AG04449 (cell line): ENCODE data around the gene SH3RF1.
A peak's percentile ranks its signal among the peaks of the same experiment; 100 is the strongest.

Experiments used
- CTCF ChIA-PET: fragments of 350-600 bp; formaldehyde crosslinking; extraction: SDS; loops from one replicate; lab custom pipeline; 2021; ENCODE audit warnings: antibody characterized with exemption; lab: Yijun Ruan, JAX
- POLR2A ChIA-PET: fragments of 400-600, 350-600 bp; formaldehyde crosslinking; extraction: SDS; loops from one replicate; lab custom pipeline; 2020; ENCODE audit warnings: antibody characterized with exemption, inconsistent platforms; lab: Yijun Ruan, JAX
- DNase-seq: peaks from one replicate; pipeline ENCODE4 v3.0.0-alpha.2; 2010; ENCODE audit warnings: low read depth, low spot score
- H3K4me3 ChIP-seq: 2 replicates; pipeline ENCODE4 v1.5.1; 2011; ENCODE audit warnings: low read depth, mild to moderate bottlenecking, control low read depth, low read length
- CTCF ChIP-seq: IDR thresholded peaks from one replicate; pipeline ENCODE4 v1.5.1; 2011; ENCODE audit warnings: mild to moderate bottlenecking, moderate library complexity, low read length, control low read depth, inconsistent platforms; ENCODE audit not compliant: insufficient read depth; ENCODE audit errors: missing control alignments

SH3RF1 gene

GRCh38 chr4:169156392-169156791, 114.4 kb downstream of the SH3RF1 start:
- TF ChIP-seq CTCF = no peak
- ChIA-PET CTCF (no interaction called here), POLR2A (no interaction called here)
- no peak overlapping the region for H3K4me3 ChIP-seq
- no peak for DNase-seq

GRCh38 chr4:169154121-169154520, 116.6 kb downstream of the SH3RF1 start:
- TF ChIP-seq CTCF = no peak
- no peak overlapping the region for H3K4me3 ChIP-seq
- CTCF ChIA-PET = no interaction called here
- POLR2A ChIA-PET = no interaction called here
- DNase-seq = no peak

GRCh38 chr4:169153481-169154087, 117.2 kb downstream of the SH3RF1 start:
- no peak for DNase-seq
- no peak for TF ChIP-seq CTCF
- no peak overlapping the region for H3K4me3 ChIP-seq
- CTCF ChIA-PET = interaction anchor here (1.2 kb wide), 1 partner anchor 13 kb away, joined by 3 read pairs; no protein-coding TSS in a partner anchor
- POLR2A ChIA-PET = no interaction called here

- TF ChIP-seq CTCF = no peak
- POLR2A ChIA-PET = no interaction called here
- H3K4me3 ChIP-seq = no peak overlapping the region
- DNase-seq = no peak
- CTCF ChIA-PET = interaction anchor here (1.0 to 1.2 kb wide), 2 partner anchors 14 to 331 kb away, joined by 3 read pairs; no protein-coding TSS in a partner anchor
Measured at GRCh38 chr4:169152899-169153298, 117.9 kb downstream of the SH3RF1 start.

GRCh38 chr4:169152098-169152497, 118.7 kb downstream of the SH3RF1 start:
- POLR2A ChIA-PET = no interaction called here
- no peak for DNase-seq
- TF ChIP-seq CTCF = no peak
- H3K4me3 ChIP-seq = no peak overlapping the region
- CTCF ChIA-PET = interaction anchor here (1.0 to 1.2 kb wide), 3 partner anchors 15 to 331 kb away, joined by 3 read pairs; no protein-coding TSS in a partner anchor

- CTCF ChIA-PET = interaction anchor here (0.6 to 1.1 kb wide), 2 partner anchors 118 to 130 kb away, joined by 3 read pairs; no protein-coding TSS in a partner anchor
- DNase-seq = peak; percentile 14
- no peak overlapping the region for H3K4me3 ChIP-seq
- no peak for TF ChIP-seq CTCF
- POLR2A ChIA-PET = no interaction called here
Measured at GRCh38 chr4:169151671-169152070, 119.1 kb downstream of the SH3RF1 start.
